Measurements from ENCODE around the gene KCNH4. TPM values are rescaled to one million over a fixed set of nuclear protein-coding genes. Genes with fewer than 3 reads are reported as not detected.
"Not testable (repeated sequence)": the region's sequence is repeated elsewhere in the genome, so short reads cannot be mapped to it uniquely, and the experiment has no call there.

KCNH4 gene
- total RNA-seq, result under 1 TPM; 0.24 to 0.35 TPM

DNA sequence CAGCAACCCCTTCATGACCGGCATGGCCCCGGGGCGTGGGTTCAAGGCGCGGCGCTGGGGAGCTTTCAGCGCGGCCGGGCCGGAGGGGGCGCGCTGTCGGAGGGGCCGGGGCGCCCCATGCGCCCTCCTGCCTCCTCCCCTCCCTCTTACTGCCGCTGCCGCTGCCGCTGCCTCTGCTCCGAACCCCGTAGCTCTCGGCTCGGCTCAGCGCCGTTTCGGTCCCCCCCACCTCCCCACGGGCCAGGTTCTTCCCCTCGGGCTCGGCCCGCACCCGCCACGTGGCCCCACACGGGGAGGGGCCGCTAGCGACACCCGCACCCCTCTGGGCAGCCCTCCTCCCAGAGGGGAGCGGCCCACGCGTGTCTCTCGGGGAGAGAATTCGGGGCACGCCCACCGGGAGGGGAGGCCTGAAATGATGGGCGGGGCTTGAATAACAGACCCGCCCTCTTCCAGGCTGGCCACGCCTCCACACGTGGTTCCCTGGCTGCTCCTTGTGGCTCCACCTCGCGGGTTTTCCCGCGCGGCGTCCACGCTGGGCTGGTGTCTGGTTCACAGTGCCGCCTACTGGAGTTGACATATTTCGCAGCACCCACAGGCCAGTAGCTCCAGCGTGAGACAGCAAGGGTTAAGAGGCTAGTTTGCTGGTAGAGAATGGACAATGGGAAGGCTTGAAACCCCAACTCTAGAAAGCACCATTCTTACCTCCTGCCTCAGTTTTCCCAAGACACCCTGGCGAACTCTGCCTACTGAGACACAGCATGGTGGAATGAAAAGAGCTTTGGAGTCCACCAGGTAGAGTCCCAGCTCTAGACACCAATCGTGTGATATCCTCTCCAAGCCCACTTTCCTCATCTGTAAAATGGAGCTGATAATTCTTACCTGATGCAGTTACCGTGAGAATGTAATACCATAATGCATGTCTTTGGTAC lies at the start of gene KCNH4:
Gene KCNH4, minus strand, starts transcription at position 221 of the 929 bp plus-strand sequence. Its CDS starts 197 bp downstream, at position 24.
- intact Hi-C loops (cut with micrococcal nuclease), result loop anchor here (1.0 to 5.0 kb wide), 8 partner anchors 26 to 346 kb away; partner anchors contain the start of genes RAB5C and STAT5A
- Mint-ChIP-seq H3K4me1 (ENCODE audit: low read depth) (peaks cover 48% of the 10 kb centered on the region), H3K4me3 (peak within 1 kb of the TSS; percentile 53), H3K27me3 (ENCODE audit: low read depth) (peaks cover 22% of the 10 kb centered on the region), H3K9me3 (no peaks in the 10 kb centered on the region), H3K36me3 (ENCODE audit: low read depth) (no peaks in the 10 kb centered on the region), H3K27ac (no peak within 1 kb of the TSS)
- DNase-seq, result peak; percentile 91
- CTCF ChIA-PET, result interaction anchor here (0.6 to 2.7 kb wide), 22 partner anchors 9 to 517 kb away, joined by 3 to 13 read pairs (median 4); partner anchors contain the start of genes DHX58 and GHDC

DNA sequence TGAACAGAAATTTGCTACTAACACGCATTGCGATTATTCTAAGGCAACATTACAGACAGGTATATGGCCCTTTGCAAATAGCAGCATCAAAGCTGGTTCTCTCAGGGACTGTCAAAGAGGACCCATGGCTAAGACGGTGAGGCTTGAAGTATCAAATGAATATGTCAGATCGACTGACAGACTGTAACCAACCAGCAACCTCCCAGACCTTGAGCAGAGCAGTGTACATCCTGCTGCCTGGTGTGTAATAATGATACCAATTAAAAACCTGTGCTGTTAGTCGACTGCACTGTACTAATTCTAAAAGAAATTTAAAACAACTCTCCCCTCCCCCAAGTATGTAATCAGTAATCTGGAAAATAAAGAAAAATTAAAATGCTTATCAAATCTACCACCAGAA lies 49.3 kb upstream of the KCNH4 start:
- no peaks in the 10 kb centered on the region for H3K9me3 Mint-ChIP-seq
- peak overlapping the region; percentile 56 for H3K27ac Mint-ChIP-seq
- H3K36me3 Mint-ChIP-seq (ENCODE audit: low read depth), result peaks cover 13% of the 10 kb centered on the region
- no peak overlapping the region for H3K4me3 Mint-ChIP-seq
- intact Hi-C loops (cut with micrococcal nuclease), result loop anchor here (5.0 kb wide), 1 partner anchor 37 kb away; no protein-coding TSS in a partner anchor
- no peaks in the 10 kb centered on the region for H3K27me3 Mint-ChIP-seq (ENCODE audit: low read depth)
- CTCF ChIA-PET, result interaction anchor here (0.7 to 1.0 kb wide), 2 partner anchors 39 to 74 kb away, joined by 3 read pairs; no protein-coding TSS in a partner anchor
- peak; percentile 43 for DNase-seq
- H3K4me1 Mint-ChIP-seq (ENCODE audit: low read depth), result peaks cover 42% of the 10 kb centered on the region

DNA sequence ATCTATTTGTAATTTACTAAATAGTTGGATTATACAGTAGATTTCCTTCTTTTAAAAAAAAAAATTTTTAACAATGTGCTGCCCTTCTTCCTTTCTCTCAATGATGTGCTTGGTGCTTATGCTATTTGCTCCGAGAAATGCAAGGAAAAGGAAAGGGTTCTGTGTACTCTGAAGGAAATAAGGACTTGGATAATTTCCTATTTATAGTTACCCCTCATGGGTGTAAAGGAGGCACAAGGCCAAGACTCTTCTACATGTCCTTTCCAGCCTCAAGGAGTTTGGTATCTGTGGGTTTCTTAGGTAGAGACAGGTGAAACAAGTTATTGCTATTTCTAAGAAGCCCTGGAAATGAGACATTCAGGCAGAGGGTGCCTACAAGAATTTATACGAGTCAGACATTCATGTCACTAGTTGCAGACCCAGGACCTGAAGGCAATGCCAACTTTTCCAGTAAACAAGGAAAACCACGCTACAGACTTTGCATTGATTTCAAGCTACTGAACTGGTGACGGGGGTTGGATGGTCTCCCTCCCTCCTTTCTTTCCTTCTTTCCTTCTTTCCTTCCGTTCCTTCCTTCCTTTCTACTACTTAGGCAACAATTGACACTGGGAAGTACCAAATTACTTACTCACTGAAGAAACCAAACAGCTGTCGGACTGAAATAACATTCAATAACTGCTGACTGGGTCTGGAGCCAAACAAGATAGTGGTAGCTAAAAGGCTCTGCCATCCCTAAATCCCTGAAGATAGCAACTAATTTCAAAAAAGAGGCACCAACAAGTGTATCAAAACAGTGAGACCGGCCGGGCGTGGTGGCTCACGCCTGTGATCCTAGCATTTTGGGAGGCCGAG lies 47.1 kb upstream of the KCNH4 start:
- peaks cover 26% of the 10 kb centered on the region for H3K4me1 Mint-ChIP-seq (ENCODE audit: low read depth)
- no peak for DNase-seq
- intact Hi-C loops (cut with micrococcal nuclease), result no loop called here
- no peak overlapping the region for H3K4me3 Mint-ChIP-seq
- peaks cover 26% of the 10 kb centered on the region for H3K36me3 Mint-ChIP-seq (ENCODE audit: low read depth)
- CTCF ChIA-PET, result no interaction called here
- H3K27ac Mint-ChIP-seq, result peak overlapping the region; percentile 14
- no peaks in the 10 kb centered on the region for H3K9me3 Mint-ChIP-seq
- H3K27me3 Mint-ChIP-seq (ENCODE audit: low read depth), result no peaks in the 10 kb centered on the region

DNA sequence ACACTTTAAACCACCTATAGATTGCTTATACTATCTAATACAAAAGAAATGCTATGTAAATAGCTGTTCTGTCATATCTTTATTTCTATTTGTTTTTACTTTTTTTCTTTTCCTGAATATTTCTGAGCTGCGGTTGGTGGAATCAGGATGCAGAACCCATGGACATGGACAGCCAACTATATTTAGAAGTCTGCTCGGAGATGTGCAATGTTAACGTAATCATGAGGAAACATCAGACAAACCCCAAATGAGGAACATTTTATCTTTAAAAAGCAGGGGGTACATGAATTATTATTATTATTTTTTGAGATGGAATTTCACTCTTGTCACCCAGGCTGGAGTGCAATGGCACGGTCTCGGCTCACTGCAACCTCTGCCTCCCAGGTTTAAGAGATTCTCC lies 44.7 kb upstream of the KCNH4 start:
- intact Hi-C loops (cut with micrococcal nuclease), result no loop called here
- H3K36me3 Mint-ChIP-seq (ENCODE audit: low read depth), result peaks cover 31% of the 10 kb centered on the region
- no peak for DNase-seq
- H3K4me1 Mint-ChIP-seq (ENCODE audit: low read depth), result peaks cover 23% of the 10 kb centered on the region
- no peaks in the 10 kb centered on the region for H3K27me3 Mint-ChIP-seq (ENCODE audit: low read depth)
- H3K9me3 Mint-ChIP-seq, result no peaks in the 10 kb centered on the region
- CTCF ChIA-PET, result interaction anchor here (0.6 kb wide), 1 partner anchor 18 kb away, joined by 5 read pairs; no protein-coding TSS in a partner anchor
- H3K27ac Mint-ChIP-seq, result no peak overlapping the region
- no peak overlapping the region for H3K4me3 Mint-ChIP-seq

DNA sequence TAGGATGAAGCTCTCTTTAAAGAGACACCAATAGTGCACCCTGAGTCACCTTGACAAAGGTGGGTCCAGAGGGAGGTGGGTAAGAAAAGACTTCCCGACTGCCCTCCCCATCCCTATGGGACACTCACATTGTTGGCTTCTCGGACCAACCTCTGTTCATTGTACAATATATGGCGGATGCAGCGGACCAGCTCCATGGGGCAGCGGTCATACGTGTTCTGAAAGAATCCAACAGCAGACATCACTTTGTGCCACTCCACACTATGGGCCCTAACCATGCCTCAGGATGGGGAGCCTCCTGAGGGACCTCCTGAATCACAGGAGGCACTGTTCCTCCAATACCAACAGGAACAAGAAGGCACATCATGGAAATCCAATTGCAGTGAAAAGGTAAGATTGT lies 43.7 kb upstream of the KCNH4 start:
- intact Hi-C loops (cut with micrococcal nuclease), result no loop called here
- Mint-ChIP-seq H3K4me1 (ENCODE audit: low read depth) (peaks cover 14% of the 10 kb centered on the region), H3K9me3 (no peaks in the 10 kb centered on the region), H3K27ac (no peak overlapping the region), H3K36me3 (ENCODE audit: low read depth) (peaks cover 33% of the 10 kb centered on the region), H3K27me3 (ENCODE audit: low read depth) (no peaks in the 10 kb centered on the region), H3K4me3 (no peak overlapping the region)
- CTCF ChIA-PET, result interaction anchor here (0.7 to 3.7 kb wide), 6 partner anchors 28 to 180 kb away, joined by 3 to 77 read pairs (median 14); partner anchors contain the start of genes GHDC and STAT5A
- DNase-seq, result no peak

DNA sequence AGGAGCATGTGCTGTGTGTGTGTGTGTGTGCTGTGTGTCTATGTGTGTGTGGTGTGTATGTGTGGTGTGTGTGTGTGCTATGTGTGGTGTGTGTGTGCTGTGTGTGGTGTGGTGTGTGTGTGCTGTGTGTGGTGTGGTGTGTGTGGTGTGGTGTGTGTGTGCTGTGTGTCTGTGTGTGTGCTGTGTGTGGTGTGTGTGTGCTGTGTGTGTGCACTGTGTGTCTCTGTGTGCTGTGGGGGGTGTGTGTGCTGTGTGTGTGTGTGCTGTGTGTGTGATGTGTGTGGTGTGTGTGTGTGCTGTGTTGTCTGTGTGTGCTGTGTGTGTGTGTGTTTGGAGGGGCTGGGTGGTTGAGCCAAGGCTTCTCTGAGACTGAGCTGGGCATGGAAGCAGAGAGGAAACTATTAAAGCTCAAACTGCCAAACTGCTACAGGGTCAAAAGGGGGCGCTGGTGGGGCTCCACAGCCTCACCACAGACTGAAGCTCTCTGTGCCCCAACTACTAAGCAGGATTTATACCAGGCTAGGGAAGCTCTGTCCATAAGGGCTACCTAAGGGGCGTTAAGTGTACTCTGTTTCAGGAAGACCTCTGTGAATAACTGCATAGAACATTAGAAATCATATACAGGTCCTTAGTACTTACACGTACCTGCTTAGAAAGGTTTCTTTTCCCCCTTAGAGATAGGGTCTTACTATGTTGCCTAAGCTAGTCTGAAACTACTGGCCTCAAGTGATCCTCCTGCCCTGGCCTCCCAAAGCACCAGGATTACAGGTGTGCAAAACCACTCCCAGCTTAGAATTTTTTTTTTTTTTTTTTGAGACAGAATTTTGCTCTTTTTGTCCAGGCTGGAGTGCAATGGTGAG lies 41.2 kb upstream of the KCNH4 start:
- H3K9me3 Mint-ChIP-seq, result no peaks in the 10 kb centered on the region
- peaks cover 2% of the 10 kb centered on the region for H3K4me1 Mint-ChIP-seq (ENCODE audit: low read depth)
- CTCF ChIA-PET, result interaction anchor here (0.5 to 3.7 kb wide), 38 partner anchors 10 to 405 kb away, joined by 3 to 77 read pairs (median 6); partner anchors contain the start of genes CAVIN1, GHDC, KCNH4 and STAT5A
- intact Hi-C loops (cut with micrococcal nuclease), result loop anchor here (1.0 to 2.0 kb wide), 5 partner anchors 26 to 181 kb away; no protein-coding TSS in a partner anchor
- DNase-seq, result peak; percentile 73
- H3K27me3 Mint-ChIP-seq (ENCODE audit: low read depth), result no peaks in the 10 kb centered on the region
- no peak overlapping the region for H3K4me3 Mint-ChIP-seq
- H3K36me3 Mint-ChIP-seq (ENCODE audit: low read depth), result peaks cover 39% of the 10 kb centered on the region
- H3K27ac Mint-ChIP-seq, result peak overlapping the region; percentile 6

DNA sequence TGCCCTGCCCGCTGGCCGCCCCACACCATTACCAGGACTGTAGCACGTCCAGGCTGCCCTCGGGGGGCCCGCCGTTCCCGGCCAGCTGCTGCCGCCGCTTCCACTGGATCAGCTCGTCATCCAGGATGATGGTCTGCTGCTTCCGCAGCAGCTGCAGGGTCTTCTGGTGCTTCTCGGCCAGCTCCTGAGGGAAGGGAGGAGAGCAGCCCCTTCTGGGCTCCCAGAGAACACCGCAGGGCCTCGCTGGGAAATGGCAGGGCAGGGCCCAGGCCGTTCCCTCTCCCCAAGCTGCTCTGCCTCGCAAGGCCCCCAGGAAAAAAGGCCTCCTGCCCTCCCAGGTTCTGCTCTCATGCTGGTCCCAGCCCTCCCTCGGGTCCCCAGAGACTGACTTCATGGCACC lies 38.3 kb upstream of the KCNH4 start:
- H3K4me1 Mint-ChIP-seq (ENCODE audit: low read depth); H3K9me3 Mint-ChIP-seq; H3K4me3 Mint-ChIP-seq; H3K27me3 Mint-ChIP-seq (ENCODE audit: low read depth); DNase-seq; intact Hi-C loops (cut with micrococcal nuclease); H3K27ac Mint-ChIP-seq: not testable (repeated sequence)
- CTCF ChIA-PET, result interaction anchor here (0.6 kb wide), 1 partner anchor 185 kb away, joined by 3 read pairs; no protein-coding TSS in a partner anchor
- H3K36me3 Mint-ChIP-seq (ENCODE audit: low read depth), result peaks cover 43% of the 10 kb centered on the region

DNA sequence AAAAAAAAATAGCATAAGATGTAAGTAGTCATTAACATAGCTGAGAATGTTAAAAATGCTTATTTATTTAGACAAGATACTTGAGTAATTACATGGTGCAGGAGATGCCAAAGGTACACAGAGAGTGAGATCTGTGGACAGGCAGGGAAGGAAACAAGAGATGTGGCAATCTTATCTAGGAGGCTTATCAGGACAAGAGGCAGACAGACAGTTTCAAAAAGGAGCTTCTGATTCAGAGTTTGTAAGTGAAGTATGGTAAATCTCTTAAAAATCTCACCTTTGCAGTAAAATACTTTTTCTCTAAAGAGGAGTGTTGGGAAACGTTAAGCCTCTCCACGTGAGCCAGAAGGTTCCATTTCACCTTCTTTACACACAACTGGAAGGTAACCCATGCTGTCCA lies 33.2 kb upstream of the KCNH4 start:
- no peaks in the 10 kb centered on the region for H3K9me3 Mint-ChIP-seq
- no peaks in the 10 kb centered on the region for H3K4me1 Mint-ChIP-seq (ENCODE audit: low read depth)

DNA sequence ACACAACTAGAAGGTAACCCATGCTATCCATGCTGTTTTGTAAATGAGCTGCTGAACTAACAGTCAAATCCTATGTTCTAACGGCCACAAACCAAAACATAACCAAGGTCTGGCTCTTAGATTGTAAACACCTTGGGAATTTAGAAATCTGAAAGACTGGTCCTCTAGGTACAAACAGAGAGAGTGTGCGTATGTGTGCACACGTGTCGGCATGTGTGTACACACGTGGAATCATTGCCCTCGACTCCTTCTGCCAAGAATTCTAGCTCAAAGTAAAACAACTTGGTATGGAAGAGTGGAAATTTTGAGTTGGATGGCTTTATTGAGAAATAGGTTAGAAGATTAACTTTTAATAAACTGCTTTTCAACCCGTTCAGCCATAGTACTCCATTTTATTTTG lies 31.4 kb upstream of the KCNH4 start:
- H3K9me3 Mint-ChIP-seq, result no peaks in the 10 kb centered on the region
- H3K27ac Mint-ChIP-seq, result no peak overlapping the region
- CTCF ChIA-PET, result no interaction called here
- peaks cover 42% of the 10 kb centered on the region for H3K36me3 Mint-ChIP-seq (ENCODE audit: low read depth)
- no peak for DNase-seq
- H3K4me3 Mint-ChIP-seq, result no peak overlapping the region
- H3K27me3 Mint-ChIP-seq (ENCODE audit: low read depth), result no peaks in the 10 kb centered on the region
- H3K4me1 Mint-ChIP-seq (ENCODE audit: low read depth), result no peaks in the 10 kb centered on the region
- intact Hi-C loops (cut with micrococcal nuclease), result no loop called here

More for the DNA sequence above, 33.2 kb upstream of the KCNH4 start:
- Mint-ChIP-seq H3K27me3 (ENCODE audit: low read depth) (no peaks in the 10 kb centered on the region), H3K36me3 (ENCODE audit: low read depth) (peaks cover 48% of the 10 kb centered on the region), H3K4me3 (no peak overlapping the region), H3K27ac (no peak overlapping the region)
- intact Hi-C loops (cut with micrococcal nuclease), result no loop called here
- DNase-seq, result no peak
- CTCF ChIA-PET, result interaction anchor here (0.7 kb wide), 1 partner anchor 192 kb away, joined by 3 read pairs; no protein-coding TSS in a partner anchor

DNA sequence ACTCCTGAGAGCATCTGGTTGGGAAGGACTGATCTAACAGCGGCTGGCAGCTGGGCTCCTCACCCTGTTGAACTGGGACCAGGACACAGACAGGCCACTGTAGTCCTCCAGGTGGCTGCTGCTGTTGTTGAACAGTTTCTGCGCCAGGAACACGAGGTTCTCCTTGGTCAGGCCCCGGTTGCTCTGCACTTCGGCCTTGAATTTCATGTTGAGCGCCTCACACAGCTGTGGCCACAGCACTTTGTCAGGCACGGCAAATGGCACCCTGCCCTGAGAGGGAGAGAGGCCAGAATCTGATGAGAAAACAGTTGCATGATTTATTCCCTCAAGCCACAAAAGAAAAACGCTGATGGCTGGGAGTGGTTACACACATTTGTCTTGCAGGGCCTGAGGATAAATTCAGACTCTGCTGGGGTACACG lies 31.0 kb upstream of the KCNH4 start:
- H3K4me3 Mint-ChIP-seq; intact Hi-C loops (cut with micrococcal nuclease); DNase-seq; H3K4me1 Mint-ChIP-seq (ENCODE audit: low read depth); H3K27ac Mint-ChIP-seq; H3K27me3 Mint-ChIP-seq (ENCODE audit: low read depth); H3K9me3 Mint-ChIP-seq: not testable (repeated sequence)
- peaks cover 40% of the 10 kb centered on the region for H3K36me3 Mint-ChIP-seq (ENCODE audit: low read depth)
- CTCF ChIA-PET, result interaction anchor here (0.7 to 1.0 kb wide), 3 partner anchors 11 to 58 kb away, joined by 3 to 7 read pairs (median 4); no protein-coding TSS in a partner anchor

DNA sequence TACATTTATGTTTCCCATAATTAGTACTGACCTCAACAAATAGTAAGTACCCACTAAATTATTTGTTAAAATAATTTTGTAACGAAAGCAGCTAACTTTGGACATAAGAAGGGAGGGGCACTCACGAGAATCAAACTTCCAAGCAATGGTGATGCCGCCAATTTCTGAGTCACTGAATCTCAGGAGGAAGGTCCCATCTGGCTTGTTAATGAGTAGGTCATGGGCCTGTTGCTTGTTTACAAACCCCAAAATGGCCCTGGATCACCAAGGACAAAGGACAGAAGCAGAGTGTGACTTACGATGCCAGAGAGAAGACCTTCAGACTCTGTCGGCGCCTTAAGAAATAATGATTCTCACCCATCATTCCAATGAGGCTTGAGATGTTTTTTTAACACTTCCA lies 29.1 kb upstream of the KCNH4 start:
- H3K36me3 Mint-ChIP-seq (ENCODE audit: low read depth), result peaks cover 36% of the 10 kb centered on the region
- no peaks in the 10 kb centered on the region for H3K4me1 Mint-ChIP-seq (ENCODE audit: low read depth)
- intact Hi-C loops (cut with micrococcal nuclease), result no loop called here
- no peaks in the 10 kb centered on the region for H3K9me3 Mint-ChIP-seq
- CTCF ChIA-PET, result no interaction called here
- no peaks in the 10 kb centered on the region for H3K27me3 Mint-ChIP-seq (ENCODE audit: low read depth)
- no peak for DNase-seq
- H3K27ac Mint-ChIP-seq, result no peak overlapping the region
- no peak overlapping the region for H3K4me3 Mint-ChIP-seq

Measured in activated naive CD4-positive, alpha-beta T cell treated with anti-CD3 and anti-CD28 coated beads for 36 hours (primary cell).